H9 (cell line): ENCODE data around the gene ROBO1. TPM values are rescaled to one million over a fixed set of nuclear protein-coding genes. Genes with fewer than 3 reads are reported as not detected.

Source experiments
- DNase-seq: peaks from one replicate; pipeline ENCODE4 v3.0.0-alpha.2; 2017
- H2AFZ ChIP-seq: one replicate; pipeline ENCODE4 v1.6.1; 2013; ENCODE audit warnings: mild to moderate bottlenecking, low read length, control low read depth, moderate library complexity
- H2AK5ac ChIP-seq: 2 replicates; pipeline ENCODE4 v1.6.1; 2013; ENCODE audit warnings: low read length, control low read depth, mixed read lengths; ENCODE audit not compliant: insufficient read length
- H2BK120ac ChIP-seq: one replicate; pipeline ENCODE4 v1.6.1; 2013; ENCODE audit warnings: low read depth, mild to moderate bottlenecking, low read length, control low read depth, inconsistent platforms; ENCODE audit not compliant: poor library complexity, severe bottlenecking
- H2BK12ac ChIP-seq: 2 replicates; pipeline ENCODE4 v1.6.1; 2013; ENCODE audit warnings: low read length, control low read depth, mixed read lengths, low read depth; ENCODE audit not compliant: insufficient read length
- H2BK15ac ChIP-seq: 2 replicates; pipeline ENCODE4 v1.6.1; 2013; ENCODE audit warnings: low read depth, low read length, control low read depth
- H2BK20ac ChIP-seq: one replicate; pipeline ENCODE4 v1.6.1; 2013; ENCODE audit warnings: low read depth, mild to moderate bottlenecking, low read length, control low read depth, inconsistent platforms; ENCODE audit not compliant: poor library complexity, severe bottlenecking
- H2BK5ac ChIP-seq: 2 replicates; pipeline ENCODE4 v1.6.1; 2013; ENCODE audit warnings: low read length, control low read depth, mixed read lengths; ENCODE audit not compliant: insufficient read length
- H3K14ac ChIP-seq: 2 replicates; pipeline ENCODE4 v1.6.1; 2013; ENCODE audit warnings: low read length, control low read depth; ENCODE audit not compliant: insufficient read depth
- H3K18ac ChIP-seq: 2 replicates; pipeline ENCODE4 v1.6.1; 2013; ENCODE audit warnings: low read depth, mild to moderate bottlenecking, mixed read lengths, low read length, control low read depth; ENCODE audit not compliant: insufficient read length
- H3K23ac ChIP-seq: 2 replicates; pipeline ENCODE4 v1.6.1; 2013; ENCODE audit warnings: low read length, control low read depth, mixed read lengths, low read depth; ENCODE audit not compliant: insufficient read length
- H3K23me2 ChIP-seq: 2 replicates; pipeline ENCODE4 v1.6.1; 2013; ENCODE audit warnings: low read depth, mild to moderate bottlenecking, mixed read lengths, low read length, control low read depth; ENCODE audit not compliant: insufficient read length, poor library complexity, severe bottlenecking
- H3K27ac ChIP-seq: 2 replicates; pipeline ENCODE4 v1.5.1; 2013; ENCODE audit warnings: low read length, control low read depth, mixed read lengths, low read depth; ENCODE audit not compliant: insufficient read length
- H3K27me3 ChIP-seq: 2 replicates; pipeline ENCODE4 v1.6.1; 2013; ENCODE audit warnings: low read length, control low read depth, inconsistent platforms; ENCODE audit not compliant: insufficient read depth
- H3K4ac ChIP-seq: 2 replicates; pipeline ENCODE4 v1.6.1; 2013; ENCODE audit warnings: low read depth, mild to moderate bottlenecking, control low read depth, inconsistent platforms, low read length, moderate library complexity
- H3K4me1 ChIP-seq: 2 replicates; pipeline ENCODE4 v1.6.1; 2013; ENCODE audit warnings: low read length, control low read depth, inconsistent platforms; ENCODE audit not compliant: insufficient read depth
- H3K4me2 ChIP-seq: 2 replicates; pipeline ENCODE4 v1.6.1; 2013; ENCODE audit warnings: low read length, control low read depth, mixed read lengths; ENCODE audit not compliant: insufficient read length, insufficient read depth
- H3K56ac ChIP-seq: 2 replicates; pipeline ENCODE4 v1.6.1; 2013; ENCODE audit warnings: low read depth, mild to moderate bottlenecking, mixed read lengths, low read length, control low read depth; ENCODE audit not compliant: insufficient read length
- H3K79me1 ChIP-seq: 2 replicates; pipeline ENCODE4 v1.6.1; 2013; ENCODE audit warnings: low read depth, mild to moderate bottlenecking, moderate library complexity, low read length, control low read depth, inconsistent platforms; ENCODE audit not compliant: insufficient read depth, poor library complexity, severe bottlenecking
- H3K79me2 ChIP-seq: 2 replicates; pipeline ENCODE4 v1.6.1; 2013; ENCODE audit warnings: low read length, control low read depth, inconsistent platforms; ENCODE audit not compliant: insufficient read depth
- H3K9ac ChIP-seq: 2 replicates; pipeline ENCODE4 v1.6.1; 2013; ENCODE audit warnings: low read length, control low read depth, mixed read lengths; ENCODE audit not compliant: insufficient read length; ENCODE audit errors: extremely low read depth
- H3K9me3 ChIP-seq: one replicate; pipeline ENCODE4 v1.6.1; 2013; ENCODE audit warnings: low read depth, low read length, inconsistent platforms; ENCODE audit not compliant: control insufficient read depth
- H3T11ph ChIP-seq: one replicate; pipeline ENCODE4 v1.6.1; 2013; ENCODE audit warnings: mild to moderate bottlenecking, low read length, control low read depth, inconsistent platforms
- H4K20me1 ChIP-seq: one replicate; pipeline ENCODE4 v1.6.1; 2013; ENCODE audit not compliant: control insufficient read depth, insufficient read length, insufficient read depth
- H4K5ac ChIP-seq: 2 replicates; pipeline ENCODE4 v1.6.1; 2013; ENCODE audit warnings: low read depth, mild to moderate bottlenecking, mixed read lengths, low read length, control low read depth; ENCODE audit not compliant: insufficient read length
- H4K8ac ChIP-seq: replicated peaks from 2 replicates; pipeline ENCODE4 v1.6.1; 2013; ENCODE audit warnings: low read length, control low read depth, mixed read lengths, low read depth; ENCODE audit not compliant: insufficient read length
- H4K91ac ChIP-seq: 2 replicates; pipeline ENCODE4 v1.6.1; 2013; ENCODE audit warnings: low read depth, mild to moderate bottlenecking, moderate library complexity, mixed read lengths, low read length, control low read depth; ENCODE audit not compliant: insufficient read length
- H3K27ac Mint-ChIP-seq, 3 experiments: 2 replicates in 2 of 3; 3 replicates in 1 of 3; pipeline ENCODE4 v1.8.0; 2020 to 2021; ENCODE audit warnings: mixed read lengths in 3 of 3, mild to moderate bottlenecking in 1 of 3, moderate library complexity in 1 of 3
- H3K27me3 Mint-ChIP-seq: 2 replicates; pipeline ENCODE4 v1.8.0; 2021; ENCODE audit warnings: low read depth, mild to moderate bottlenecking, moderate library complexity, mixed read lengths
- H3K36me3 Mint-ChIP-seq, 3 experiments: 2 replicates in 2 of 3; 3 replicates in 1 of 3; pipeline ENCODE4 v1.8.0; 2020 to 2021; ENCODE audit warnings: low read depth in 3 of 3, mixed read lengths in 3 of 3; ENCODE audit not compliant: insufficient read depth in 1 of 3
- H3K4me1 Mint-ChIP-seq, 2 experiments: 2 replicates each; pipeline ENCODE4 v1.8.0; 2020; ENCODE audit warnings: mixed read lengths in 2 of 2
- H3K4me3 Mint-ChIP-seq, 2 experiments: 2 replicates in 1 of 2; 3 replicates in 1 of 2; pipeline ENCODE4 v1.8.0; 2020 to 2021; ENCODE audit warnings: mild to moderate bottlenecking in 2 of 2, mixed read lengths in 2 of 2, moderate library complexity in 1 of 2
- H3K9me3 Mint-ChIP-seq, 2 experiments: 2 replicates in 1 of 2; 3 replicates in 1 of 2; pipeline ENCODE4 v1.8.0; 2020; ENCODE audit warnings: mild to moderate bottlenecking in 2 of 2, mixed read lengths in 2 of 2, moderate library complexity in 1 of 2
- WGBS: extraction: QIAGEN DNeasy Blood & Tissue Kit; methylation state at CpG from one replicate; pipeline ENCODE4 v1.1.7; 2013; ENCODE audit warnings: missing lambda C conversion rate, low lambda C conversion rate, mixed read lengths; ENCODE audit not compliant: insufficient read length; ENCODE audit errors: extremely low coverage; 5-methylcytosine and 5-hydroxymethylcytosine counted together
- total RNA-seq: library from RNA; stranded (reverse); gene quantifications from 2 replicates; pipeline ENCODE4 v1.2.1, GENCODE V29; 2021
- TF ChIP-seq, protein P1 (sequence below): fragments of 200-600 bp; sonication (generic); conservative IDR thresholded peaks from 3 replicates; pipeline ENCODE4 v1.8.0; 2021; ENCODE audit warnings: antibody characterized with exemption, mild to moderate bottlenecking

The ROBO1 gene
- total RNA-seq, 1 experiment from 2014 or later = 62.7 TPM

DNA sequence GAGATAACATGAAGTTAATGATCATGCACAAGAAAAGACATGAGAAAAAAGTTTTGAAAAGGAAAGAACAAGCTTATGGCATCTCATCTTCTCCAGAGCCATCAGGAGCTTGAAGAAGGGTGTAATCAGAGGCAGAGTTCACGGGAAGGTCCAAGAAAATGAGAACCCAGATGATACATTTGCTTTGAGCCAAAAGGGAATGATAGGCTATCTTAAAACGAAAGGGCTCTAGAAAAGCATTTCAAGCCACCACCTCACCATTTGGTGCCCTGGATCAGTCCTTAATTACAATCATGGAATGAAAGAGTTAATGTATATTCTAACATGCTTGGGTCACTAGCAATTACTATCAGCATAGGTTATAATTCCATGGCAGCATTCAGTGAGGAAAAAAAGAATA lies 781.8 kb downstream of the ROBO1 start:
- no peak overlapping the region for H4K5ac ChIP-seq
- no peak overlapping the region for H3K18ac ChIP-seq
- no peaks in the 10 kb centered on the region for H3K23me2 ChIP-seq
- H2AFZ ChIP-seq = no peak overlapping the region
- H3K4me3 Mint-ChIP-seq = no peak overlapping the region
- peaks cover 2% of the 10 kb centered on the region; the same call in 1 of the 2 replicates for H3K4me1 ChIP-seq
- no peak overlapping the region for H2BK15ac ChIP-seq
- no peak overlapping the region for H3T11ph ChIP-seq
- no peak overlapping the region for H3K23ac ChIP-seq
- H4K91ac ChIP-seq = no peak overlapping the region
- TF ChIP-seq, protein P1, sequence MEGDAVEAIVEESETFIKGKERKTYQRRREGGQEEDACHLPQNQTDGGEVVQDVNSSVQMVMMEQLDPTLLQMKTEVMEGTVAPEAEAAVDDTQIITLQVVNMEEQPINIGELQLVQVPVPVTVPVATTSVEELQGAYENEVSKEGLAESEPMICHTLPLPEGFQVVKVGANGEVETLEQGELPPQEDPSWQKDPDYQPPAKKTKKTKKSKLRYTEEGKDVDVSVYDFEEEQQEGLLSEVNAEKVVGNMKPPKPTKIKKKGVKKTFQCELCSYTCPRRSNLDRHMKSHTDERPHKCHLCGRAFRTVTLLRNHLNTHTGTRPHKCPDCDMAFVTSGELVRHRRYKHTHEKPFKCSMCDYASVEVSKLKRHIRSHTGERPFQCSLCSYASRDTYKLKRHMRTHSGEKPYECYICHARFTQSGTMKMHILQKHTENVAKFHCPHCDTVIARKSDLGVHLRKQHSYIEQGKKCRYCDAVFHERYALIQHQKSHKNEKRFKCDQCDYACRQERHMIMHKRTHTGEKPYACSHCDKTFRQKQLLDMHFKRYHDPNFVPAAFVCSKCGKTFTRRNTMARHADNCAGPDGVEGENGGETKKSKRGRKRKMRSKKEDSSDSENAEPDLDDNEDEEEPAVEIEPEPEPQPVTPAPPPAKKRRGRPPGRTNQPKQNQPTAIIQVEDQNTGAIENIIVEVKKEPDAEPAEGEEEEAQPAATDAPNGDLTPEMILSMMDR = no peak
- H4K8ac ChIP-seq = no peak overlapping the region
- no peaks in the 10 kb centered on the region for H4K20me1 ChIP-seq
- H3K9me3 ChIP-seq = no peaks in the 10 kb centered on the region
- no peak overlapping the region for H3K4ac ChIP-seq
- no peaks in the 10 kb centered on the region for H3K79me2 ChIP-seq
- H3K9me3 Mint-ChIP-seq = no peaks in the 10 kb centered on the region
- H3K14ac ChIP-seq = no peak overlapping the region
- H3K27me3 ChIP-seq = no peaks in the 10 kb centered on the region
- H3K27me3 Mint-ChIP-seq = no peaks in the 10 kb centered on the region
- H3K36me3 Mint-ChIP-seq = peaks cover 2 to 13% (median 6%) of the 10 kb centered on the region in 3 experiments; a peak in 5 of 7 replicates
- no peak overlapping the region for H2BK5ac ChIP-seq
- no peak overlapping the region for H3K27ac ChIP-seq
- H2BK20ac ChIP-seq = no peak overlapping the region
- H3K4me1 Mint-ChIP-seq = peaks cover 41 to 48% of the 10 kb centered on the region in 2 experiments
- peaks cover 5% of the 10 kb centered on the region for H3K79me1 ChIP-seq
- no peak overlapping the region for H3K9ac ChIP-seq
- no peak overlapping the region for H3K4me2 ChIP-seq
- no peak overlapping the region for H3K56ac ChIP-seq
- H2AK5ac ChIP-seq = no peak overlapping the region
- no peak for DNase-seq
- no peak overlapping the region for H2BK120ac ChIP-seq
- H3K27ac Mint-ChIP-seq = peak overlapping the region; percentile 4 to 90 (median 66); a peak in 4 of 7 replicates
- WGBS = no CpG with 5 or more reads among the region's 2 CpGs
- no peak overlapping the region for H2BK12ac ChIP-seq
